H1 (cell line): Measurements from ENCODE around the gene RPL13A.

ENCODE experiments used
- BRCA1 ChIP-seq: IDR thresholded peaks from 2 replicates; pipeline ENCODE4 v1.6.1; 2012; ENCODE audit warnings: low read depth, low read length, improper control_type of control experiment
- POLR2A ChIP-seq, 2 experiments: IDR thresholded peaks; 1 replicate in 1 of 2; 2 replicates in 1 of 2; pipeline ENCODE4 v1.6.1; 2011; ENCODE audit warnings: low read depth in 2 of 2, low read length in 2 of 2, mild to moderate bottlenecking in 2 of 2; ENCODE audit errors: control extremely low read depth in 1 of 2
- TF ChIP-seq, protein P1 (sequence below), 3 experiments: IDR thresholded peaks; 1 replicate in 2 of 3; 2 replicates in 1 of 3; pipeline versions ENCODE4 v1.5.1 to v1.6.1; 2011; ENCODE audit warnings: low read length in 3 of 3, mild to moderate bottlenecking in 3 of 3, inconsistent platforms in 2 of 3, low read depth in 1 of 3, moderate library complexity in 1 of 3; ENCODE audit not compliant: insufficient read depth in 1 of 3; ENCODE audit errors: control extremely low read depth in 1 of 3

DNA sequence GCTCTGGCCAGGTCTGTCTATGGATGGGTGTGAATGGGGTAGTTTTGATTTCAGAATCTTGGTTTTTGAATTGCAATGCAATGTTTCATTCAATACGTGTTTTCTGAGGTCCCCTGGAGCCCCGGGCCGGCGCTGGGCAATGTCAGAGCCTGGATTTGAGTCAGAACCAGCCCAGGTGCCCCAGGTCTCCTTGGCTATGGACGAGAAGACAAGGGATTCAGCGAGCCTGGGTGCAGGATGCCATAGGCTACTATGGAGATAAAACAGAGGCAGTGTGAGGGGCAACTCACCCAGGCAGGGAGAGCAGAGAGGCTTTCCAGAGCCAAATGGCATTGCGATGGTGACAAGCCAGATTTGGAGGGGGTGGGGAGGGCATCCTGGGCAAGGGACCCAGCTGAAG is 1.2 kb upstream of the RPL13A start:
- TF ChIP-seq POLR2A (IDR thresholded peaks at IDR 0.05; ENCODE audit: control extremely low read depth in 1 of 2, low read depth in 2 of 2, low read length in 2 of 2) (no peak), BRCA1 (no peak)
- TF ChIP-seq, protein P1, sequence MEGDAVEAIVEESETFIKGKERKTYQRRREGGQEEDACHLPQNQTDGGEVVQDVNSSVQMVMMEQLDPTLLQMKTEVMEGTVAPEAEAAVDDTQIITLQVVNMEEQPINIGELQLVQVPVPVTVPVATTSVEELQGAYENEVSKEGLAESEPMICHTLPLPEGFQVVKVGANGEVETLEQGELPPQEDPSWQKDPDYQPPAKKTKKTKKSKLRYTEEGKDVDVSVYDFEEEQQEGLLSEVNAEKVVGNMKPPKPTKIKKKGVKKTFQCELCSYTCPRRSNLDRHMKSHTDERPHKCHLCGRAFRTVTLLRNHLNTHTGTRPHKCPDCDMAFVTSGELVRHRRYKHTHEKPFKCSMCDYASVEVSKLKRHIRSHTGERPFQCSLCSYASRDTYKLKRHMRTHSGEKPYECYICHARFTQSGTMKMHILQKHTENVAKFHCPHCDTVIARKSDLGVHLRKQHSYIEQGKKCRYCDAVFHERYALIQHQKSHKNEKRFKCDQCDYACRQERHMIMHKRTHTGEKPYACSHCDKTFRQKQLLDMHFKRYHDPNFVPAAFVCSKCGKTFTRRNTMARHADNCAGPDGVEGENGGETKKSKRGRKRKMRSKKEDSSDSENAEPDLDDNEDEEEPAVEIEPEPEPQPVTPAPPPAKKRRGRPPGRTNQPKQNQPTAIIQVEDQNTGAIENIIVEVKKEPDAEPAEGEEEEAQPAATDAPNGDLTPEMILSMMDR (IDR thresholded peaks at IDR 0.05; ENCODE audit: control extremely low read depth in 1 of 3, insufficient read depth in 1 of 3, low read depth in 1 of 3, low read length in 3 of 3) = no peak
